Measurements from ENCODE around the gene SSTR5.

SSTR5 gene

DNA sequence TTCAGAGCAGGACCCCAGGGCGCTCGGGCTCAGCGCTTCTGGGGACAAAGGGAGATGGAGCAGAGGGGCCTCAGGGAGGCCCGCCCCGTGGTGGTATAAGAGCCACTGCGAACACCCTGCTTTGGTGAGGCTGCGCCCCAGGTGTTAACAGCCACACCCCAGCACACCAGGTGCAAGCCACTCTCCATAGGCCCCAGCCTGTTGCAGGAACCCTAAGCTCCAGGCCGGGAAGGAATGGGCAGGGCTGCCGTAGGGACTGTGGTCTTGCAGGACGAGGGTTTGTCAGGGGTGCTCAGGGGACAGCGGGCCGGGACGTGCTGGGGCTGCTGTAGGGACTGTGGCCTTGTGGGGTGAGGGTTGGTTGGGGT, 17.0 kb upstream of the SSTR5 start:
- no peak for DNase-seq

DNA sequence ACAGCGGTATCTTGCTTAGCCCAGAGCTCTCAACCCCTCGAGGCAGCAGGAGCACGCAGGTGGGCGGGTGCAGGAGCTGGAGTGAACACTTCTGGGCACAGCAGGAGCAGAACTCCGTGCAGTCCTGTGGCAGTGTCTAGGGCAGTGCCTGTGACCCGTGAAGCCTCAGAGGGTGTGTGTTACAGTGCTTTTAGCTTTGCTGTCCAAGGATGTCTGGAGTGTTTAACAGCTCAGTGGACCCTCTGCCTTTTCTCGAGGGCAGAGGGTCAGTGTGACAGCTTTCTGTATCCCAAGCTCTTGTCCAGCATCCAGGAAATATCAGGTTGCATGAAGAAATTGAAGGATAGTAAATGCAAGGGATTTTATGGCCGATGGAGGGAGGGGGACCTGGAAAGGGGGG, 16.4 kb upstream of the SSTR5 start:
- DNase-seq, result no peak

DNA sequence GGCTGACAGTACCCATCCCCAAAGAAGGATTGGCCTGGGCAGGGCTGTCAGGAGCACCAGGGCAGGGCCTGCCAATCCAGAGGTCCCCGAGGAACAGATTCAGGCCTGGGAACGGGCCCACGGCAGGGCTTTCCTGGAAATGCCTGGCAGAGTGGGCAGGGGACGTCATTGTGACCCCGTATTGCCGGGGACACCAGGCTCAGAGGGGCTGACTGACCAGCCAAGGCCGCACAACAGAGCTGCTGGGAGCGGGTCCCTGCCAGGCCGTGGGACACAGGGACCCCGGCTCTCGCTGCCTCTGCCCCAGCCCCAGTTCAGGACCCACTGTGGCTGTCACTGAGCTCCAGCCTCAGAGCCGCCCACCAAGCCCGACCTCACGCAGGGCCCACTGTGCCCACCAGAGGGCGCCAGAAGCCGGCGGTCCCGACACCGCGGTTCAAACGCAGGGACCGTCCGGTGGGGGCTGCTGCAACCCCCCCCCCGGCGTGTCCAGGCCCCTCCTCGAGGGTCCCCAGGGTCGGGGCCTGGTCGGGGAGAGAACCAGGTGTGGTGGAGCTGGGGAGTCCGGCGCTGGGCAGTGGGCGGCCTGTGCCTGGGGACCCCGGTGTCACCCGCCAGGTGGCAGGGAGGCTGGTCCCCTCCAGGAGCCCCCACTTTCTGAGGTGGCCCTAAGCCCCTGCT, 15.2 kb upstream of the SSTR5 start:
- peak; percentile 37 to 70 (median 58) for DNase-seq

DNA sequence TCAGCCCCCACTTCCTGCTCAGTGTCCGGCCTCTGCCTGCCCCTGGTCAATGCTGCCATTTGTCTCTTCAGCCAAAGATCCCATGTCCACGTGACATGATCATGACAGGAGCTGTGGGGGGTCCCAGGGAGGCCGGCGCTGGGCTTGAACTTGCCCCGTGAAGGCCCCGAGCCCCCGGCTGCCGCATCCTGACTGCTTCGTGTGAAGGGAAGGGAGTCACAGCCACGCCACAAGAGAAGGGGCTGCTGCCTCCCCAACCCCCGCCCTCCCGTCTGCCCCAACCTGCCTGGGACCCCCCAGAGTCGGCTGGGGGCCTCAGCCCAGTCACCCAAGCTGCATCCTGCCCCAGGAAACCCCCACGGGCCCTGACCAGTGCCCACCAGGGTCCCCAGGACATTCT, 14.3 kb upstream of the SSTR5 start:
- DNase-seq, result no peak

DNA sequence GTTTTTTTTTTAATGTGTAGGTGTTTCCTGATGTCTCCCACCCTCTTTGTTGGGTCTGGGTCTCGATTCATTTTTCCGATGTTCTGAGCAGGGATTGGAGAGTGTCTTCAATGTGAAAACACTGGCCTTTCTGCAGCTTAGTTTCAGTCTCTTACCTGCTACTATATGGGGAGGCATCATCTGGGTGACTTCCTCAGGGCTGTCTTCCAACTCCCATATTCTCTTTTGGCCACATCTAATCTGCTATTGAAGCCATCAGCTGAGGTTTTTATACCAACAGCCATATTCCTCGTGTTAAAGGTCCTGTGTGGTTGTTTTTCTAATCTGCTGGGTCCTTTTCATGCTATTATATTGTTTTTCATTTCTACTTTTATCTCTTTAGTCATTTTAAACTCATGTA, 13.2 kb upstream of the SSTR5 start:
- DNase-seq, result no peak

DNA sequence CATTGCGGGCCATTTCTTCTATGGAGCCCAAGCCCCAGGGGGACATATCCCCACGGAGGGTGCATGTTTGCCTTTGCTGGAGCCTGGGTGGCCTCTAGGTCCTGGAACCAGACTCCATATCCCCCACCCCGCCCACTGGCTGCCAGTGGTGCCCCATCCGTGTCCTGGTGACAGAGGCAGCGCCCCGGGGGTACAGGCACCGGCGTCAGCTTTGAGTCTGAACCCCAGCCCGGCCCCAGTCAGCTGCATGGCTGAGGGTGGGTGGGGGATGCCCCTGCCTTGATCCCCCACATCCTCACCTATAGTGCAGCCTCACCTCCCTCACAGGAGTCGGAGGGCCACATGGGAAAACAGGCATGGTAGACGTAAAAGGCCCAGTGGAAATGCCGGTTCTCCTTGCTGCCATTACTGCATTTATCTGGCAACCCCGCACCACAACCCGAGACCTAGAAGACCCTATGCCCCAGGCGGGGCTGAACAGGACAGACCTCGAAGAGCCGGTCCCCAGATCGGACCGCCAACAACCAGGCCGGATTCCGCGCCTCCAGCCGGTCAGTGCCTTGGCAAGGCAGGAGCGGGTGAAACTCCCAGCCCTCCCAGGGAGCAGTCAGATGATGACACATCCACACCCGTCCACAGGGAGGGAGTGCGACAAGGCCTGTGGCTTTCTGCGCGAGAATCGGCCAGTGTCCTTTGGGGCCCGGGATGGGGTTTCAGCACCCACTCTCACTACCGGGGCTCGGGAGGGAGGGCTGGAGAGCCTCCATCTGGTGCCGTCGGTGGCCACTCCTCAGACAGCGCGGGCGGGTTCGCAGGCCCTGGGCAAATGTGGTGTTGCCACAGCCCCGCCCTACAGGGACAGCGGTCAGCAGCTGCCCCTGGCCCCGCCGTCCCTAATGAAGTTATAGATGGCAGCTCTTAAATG, 11.9 kb upstream of the SSTR5 start:
- DNase-seq, result no peak

DNA sequence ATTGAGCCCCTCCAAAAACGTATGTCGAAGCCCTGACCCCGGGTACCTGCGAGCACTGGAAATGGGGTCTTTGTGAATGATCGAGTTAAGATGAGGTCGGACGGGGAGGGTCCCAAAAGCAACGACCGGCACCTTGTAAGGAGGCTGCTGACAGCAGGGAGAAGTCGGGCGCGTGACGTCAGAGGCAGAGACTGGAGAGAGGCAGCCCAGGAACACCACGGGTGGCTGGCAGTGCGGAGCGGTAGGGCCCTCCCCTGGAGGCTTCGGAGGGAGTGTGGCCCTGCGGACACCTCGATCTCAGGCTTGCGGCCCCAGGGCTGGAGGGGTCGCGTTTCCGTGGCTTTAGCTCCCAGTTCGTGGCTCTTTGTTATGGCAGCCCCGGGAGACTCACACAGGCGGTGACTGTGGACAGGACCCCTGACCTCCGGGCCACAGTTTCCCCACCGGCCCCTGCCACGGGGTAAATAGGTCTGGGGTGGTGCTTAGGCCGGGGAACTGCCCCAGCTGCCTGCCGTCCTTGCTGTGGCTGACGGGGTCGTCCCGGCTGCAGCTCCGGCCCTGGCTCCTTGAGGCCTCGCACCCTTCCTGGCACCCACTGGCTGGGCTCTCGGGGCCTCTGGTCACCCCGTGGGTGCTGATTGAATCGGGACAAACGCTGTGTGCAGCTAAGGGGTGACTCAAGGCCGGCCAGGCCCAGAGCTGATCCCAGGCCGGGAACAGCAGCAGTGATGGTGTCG, 10.6 kb upstream of the SSTR5 start:
- no peak for DNase-seq

DNA sequence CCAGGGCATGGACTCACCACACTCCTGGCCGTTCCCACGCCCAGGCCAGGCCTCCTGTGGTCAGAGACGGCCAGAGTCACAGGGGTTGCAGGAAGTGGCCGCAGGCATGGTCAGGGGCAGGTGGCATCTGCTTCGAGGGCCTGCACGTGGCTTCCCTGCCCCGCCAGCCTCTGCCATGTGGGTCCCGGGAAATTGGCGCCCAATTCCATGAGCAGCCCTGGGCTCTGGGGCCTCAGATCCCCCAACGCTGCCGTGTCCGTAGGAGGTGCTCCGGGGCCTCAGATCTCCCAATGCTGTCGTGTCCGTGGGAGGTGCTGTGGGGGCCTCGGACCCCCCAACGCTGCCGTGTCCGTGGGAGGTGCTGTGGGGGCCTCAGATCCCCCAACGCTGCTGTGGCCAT, 9.7 kb upstream of the SSTR5 start:
- no peak for DNase-seq

DNA sequence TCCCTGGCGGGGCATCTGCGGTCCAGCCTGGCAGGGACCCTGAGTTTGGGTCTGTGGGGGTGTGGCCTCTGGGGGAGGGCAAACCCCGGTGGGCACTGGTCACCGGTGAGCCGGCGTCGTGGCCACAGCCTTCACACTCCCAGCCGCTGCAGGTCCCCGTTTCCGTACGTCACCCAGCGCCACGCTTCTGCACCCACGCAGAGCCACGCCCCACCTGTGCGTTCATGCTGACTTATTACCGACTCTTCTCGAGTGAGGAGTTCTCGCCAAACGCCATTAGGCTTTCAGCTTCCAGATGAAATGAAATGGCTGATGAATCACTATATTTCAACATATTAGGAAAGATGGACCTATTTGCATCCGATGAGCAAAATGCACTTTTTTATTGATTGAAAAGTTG, 8.8 kb upstream of the SSTR5 start:
- DNase-seq, result no peak

DNA sequence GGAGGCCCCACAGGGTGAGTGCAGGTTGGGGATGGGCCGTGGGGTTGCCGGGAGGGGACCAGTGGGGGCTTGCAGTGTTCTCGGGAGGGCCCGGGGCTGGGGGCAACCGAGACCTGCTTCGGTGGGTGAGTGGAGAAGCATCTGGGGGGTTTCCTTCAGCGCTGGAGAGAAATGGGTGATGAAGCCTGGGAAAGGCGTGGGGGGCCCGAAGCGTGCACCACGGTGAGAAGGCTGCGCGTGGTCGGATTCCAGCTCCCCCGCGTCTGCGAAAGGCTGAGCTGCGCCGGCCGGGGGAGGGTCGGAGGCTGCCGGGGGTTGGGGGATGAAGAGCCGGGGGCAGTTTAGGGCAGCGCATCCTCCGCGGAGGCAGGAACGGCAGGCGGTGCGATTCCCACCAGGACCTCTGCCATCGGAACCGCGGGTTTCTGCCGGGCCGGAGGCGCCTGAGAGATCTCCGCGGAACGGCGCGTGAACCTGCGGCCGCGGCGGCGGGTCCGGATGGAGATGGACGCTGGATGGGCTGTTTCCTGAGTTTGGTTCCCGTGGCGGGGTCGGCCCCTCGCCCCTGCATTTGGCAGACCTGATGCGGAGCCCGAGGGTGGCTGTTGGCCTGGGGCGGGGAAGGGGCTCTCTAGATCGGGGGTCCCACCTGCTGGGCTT, 6.9 kb upstream of the SSTR5 start:
- no peak for DNase-seq

DNA sequence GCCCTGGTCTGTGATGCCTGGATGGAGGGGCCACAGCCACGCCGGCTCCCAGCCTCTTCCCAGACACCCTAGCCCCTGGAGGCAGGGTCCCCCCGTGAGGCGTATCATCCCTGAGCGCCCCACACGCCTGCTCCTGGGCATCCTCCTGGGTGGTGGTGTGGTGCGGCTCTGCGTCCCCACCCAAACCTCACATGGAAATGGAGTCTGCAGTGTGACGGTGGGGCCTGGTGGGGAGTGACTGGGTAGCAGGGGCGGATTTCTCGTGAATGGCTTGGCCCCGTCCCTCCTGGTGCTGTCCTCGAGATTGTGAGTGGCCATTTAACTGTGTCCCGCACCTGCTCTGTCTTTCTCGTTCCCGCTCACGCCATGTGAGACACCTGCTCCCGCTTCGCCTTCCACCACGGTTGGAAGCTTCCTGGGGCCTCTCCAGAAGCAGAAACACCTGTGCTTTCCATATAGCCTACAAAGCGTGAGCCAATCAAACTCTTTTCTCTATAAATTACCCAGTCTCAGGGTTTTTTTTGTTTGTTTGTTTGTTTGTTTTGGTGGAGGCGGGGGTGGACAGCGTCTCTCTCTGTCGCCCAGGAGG, 5.9 kb upstream of the SSTR5 start:
- DNase-seq, result no peak

DNA sequence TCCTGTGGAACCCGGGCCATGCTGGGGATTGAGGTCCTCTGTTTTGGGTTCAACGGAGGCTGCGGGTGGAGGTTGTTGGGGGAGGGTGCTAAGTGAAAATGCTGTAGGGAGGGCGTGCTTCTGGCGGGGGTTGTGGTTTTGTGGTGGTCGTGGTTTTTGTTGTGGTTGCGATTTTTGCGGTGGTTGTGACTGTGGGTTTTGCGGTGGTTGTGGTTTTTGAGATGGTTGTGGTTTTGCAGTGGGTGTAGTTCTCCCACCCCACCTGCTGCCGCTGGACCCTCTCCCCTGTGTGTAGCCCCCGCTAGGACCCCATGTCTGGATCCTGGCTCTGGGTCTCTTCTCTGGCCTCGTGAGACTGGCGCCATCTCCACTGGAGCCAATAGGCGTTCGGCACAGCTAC, 4.9 kb upstream of the SSTR5 start:
- no peak for DNase-seq

DNA sequence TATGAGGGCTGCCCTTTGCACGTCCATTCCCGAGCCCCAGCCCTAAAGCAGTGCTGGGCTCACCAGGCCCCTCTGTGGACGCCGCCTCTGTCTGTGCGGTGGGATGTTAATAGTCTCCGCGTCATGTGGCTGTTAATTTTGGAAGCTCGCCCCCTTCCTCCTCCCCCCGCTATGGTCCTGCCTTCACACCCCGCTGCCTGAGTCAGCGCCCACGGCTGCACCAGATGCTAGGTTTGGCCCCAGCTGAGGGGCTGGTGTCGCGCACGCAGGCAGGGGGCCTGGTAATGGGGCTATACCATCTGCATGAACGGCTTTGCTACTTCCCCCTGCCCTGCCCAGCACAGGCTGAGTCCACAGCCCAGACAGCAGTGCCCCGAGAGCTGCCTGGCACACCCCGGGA, 4.1 kb upstream of the SSTR5 start:
- DNase-seq, result no peak

DNA sequence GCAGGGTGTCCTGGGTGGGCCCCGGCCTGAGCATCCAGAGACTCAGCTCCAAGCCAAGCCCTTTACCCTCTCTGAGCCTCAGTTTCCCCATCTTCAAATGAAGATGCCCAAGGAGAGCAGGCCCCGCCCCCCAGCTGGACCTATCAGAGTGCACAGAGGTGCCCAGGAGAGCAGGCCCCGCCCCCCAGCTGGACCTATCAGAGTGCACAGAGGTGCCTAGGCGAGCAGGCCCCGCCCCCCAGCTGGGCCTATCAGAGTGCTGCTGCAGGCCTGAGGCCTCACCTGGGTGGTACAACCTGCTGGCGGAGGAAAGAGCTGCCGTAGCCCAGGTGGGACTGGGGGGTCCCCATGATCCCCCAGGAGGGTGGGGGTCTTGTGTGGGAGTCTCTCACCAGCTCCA, 3.4 kb upstream of the SSTR5 start:
- no peak for DNase-seq

DNA sequence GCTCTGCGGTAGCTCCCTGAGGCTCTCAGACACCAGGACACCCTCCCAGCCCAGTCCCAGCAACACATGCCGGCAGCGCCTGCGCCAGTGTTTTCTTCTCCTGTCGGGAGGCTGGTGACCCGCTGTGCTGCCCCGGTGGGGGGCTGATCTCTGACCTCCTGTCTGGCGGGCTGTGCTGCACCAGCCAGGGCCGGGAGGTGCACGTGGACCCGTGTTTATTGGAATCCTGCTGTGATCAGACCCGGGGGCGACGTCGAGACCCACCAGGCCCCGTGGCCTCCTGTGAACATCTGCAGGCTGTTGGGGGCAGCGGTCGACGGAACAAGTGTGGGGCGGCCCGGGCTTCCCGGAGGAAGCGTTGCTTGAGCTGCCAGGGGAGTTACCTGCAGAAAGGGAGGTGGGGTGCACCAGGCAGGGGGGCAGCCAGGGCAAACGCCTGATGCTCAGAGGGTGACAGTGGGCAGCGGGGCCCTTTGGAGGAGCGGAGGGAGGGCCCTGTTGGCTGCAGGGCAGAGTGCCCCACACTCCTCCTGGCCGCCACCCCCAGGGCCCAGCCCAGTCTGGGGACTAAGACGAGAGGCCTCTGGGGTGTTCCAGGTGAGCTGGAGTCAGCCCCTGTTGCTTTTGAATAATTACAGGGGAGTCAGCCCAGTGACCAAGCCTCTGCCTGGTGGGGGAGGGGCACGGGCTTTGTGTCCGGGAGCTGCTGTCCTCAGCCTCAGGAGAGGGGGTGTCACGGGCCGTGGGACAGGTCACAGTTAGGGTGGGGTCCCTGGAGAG, 2.3 kb upstream of the SSTR5 start:
- DNase-seq, result no peak

DNA sequence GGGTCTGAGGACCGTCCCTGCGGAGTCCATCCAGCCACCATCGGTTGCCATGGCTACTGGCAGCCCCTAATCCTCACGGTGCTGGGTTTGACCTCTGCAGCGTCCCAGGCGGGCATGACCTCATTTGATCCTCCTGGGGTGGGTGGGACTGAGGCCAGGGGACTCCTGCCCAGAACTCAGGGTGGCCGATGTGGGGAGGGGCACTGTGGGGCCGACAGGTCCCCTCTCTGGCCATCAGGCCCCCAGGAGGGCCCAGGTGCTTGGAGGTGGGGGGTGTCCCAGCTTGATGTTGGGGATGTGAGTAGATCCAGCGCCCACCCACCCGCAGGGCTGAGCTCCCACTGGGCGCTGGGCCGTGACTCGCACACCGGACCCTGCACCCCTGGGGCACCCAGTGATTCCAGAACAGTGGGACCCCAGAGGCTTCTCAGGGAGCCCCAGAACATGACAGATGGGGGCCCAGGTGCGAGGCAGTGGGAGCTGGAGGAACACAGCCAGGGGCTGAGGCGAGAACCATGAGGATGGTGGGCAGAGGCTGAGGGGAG, 1.6 kb upstream of the SSTR5 start:
- DNase-seq, result no peak

DNA sequence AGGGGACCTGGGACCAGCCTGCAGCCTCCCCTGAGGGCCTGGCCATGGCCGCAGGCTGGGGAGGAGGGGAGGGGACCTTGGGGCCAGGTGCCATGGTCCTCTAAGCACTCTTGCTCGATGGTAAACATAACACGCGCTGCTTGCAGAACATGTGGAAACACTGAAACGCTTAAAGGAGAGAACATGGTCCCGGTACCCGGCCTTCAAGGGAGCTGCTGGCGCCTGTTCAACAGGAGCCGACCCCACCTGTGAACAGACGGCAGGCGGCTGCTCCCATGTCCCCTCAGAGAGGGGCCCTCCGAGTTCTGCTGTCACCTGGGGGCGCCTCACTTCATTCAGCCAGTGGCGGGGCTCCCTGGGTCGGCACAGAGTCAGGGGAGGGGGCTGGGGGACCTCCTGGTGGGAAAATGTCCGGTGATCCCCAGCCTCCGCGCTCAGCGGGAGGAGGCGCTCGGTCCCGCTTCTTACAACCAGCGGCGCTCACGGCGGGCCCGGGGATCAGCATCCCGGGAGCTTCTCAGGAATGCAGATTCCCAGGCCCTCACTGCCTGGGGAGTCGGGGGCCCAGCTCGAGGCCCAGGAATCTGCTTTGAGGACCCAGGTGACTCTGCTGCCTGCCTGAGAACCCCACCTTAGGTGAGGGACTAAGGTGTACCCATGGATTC, 854 bp upstream of the SSTR5 start:
- no peak for DNase-seq

DNA sequence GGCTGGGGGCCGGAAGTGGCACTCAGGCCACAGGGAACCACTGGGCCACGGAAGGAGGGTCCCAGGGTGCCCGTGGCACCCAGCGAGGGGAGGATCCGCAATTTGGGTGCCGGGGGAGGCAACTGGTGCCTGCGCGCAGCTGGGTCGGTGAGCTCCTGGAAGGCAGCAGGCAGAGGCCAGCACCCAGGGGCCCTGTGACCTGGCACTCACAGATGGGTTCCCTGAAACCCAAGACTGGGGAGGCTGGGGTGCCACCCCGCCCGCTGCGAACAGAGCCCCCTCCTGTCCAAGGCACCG, 663 bp downstream of the SSTR5 start:
- DNase-seq, result no peak

DNA sequence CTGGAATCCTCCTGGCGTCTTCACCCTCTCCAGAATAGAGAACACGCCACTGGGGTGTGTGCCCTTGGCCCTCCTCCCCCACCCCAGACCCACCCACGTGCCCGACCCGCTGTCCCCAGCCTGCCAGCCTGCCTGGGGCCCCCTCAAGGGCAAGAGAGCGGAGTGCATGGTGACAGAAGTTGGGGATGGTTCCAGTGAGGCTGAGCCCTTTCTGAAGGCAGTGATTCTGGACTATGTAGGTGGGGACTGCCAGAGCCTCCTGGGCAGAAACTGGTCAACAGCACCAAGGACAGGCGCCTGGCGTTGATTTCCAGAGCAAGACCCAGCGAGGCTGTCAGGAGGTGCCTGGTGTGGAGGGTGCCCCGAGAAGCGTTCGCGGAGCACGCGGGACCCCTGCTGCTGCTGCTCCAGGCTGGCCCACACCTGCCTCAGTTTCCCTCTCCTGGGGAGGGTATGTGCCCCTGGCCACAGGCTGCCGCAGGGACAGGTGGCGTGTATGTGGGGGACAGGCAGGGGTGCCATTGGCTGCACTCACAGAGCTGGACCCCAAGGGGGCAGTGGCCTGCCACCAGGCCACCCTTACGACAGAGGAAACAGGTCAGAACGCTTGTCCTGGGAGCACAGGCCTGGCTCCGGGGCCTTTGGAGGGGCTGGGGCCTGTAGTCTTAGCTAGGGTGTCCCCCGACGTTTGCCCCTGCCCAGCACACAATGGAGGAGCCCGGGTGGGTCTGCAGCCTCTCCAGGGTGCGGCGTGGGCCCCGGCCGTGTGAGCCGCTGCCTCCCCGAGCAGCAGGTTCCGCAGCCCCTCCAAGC, 1.2 kb downstream of the SSTR5 start:
- DNase-seq, result no peak

DNA sequence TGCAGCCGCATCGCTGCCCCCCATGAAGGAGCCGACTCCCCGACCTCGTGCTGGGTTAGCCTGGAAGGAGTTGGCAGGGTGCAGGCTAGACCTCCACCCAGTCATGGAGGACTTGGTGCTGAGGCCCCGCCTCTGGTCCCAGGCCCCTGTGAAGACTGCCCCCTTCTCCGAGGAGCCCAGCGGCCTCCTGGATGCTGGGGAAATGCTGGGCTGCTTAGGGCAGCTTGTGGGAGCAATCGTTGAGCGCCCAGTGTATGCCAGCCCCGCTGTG, 1.8 kb downstream of the SSTR5 start:
- no peak for DNase-seq

DNA sequence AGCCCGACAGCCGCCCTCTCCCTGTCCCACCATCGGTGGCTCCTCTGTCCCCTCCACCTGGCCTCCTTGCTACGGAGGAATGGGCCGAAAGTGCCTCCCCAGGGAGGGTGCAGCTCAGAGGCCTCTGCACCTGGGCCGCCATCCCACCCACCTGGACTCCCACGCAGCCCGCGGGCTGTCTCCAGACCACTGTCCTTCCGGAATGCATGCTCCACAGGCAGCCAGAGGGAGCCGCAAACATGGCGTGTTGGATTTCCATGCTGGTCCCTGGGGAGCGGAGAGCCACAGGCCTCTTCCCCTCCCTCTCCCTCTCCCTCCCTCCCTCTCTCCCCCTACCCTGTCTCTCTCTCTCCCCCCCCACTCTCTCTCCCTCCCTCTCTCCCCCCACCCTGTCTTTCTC, 3.0 kb downstream of the SSTR5 start:
- DNase-seq, result no peak

Measured in suppressor macrophage (primary cell).